Stomach (tissue), 4 donors: Measurements from ENCODE around the gene FBP1.

Experiments used
- CTCF ChIP-seq, 7 experiments: fragments of 450-650 bp in 4 of 7; fragments of 200-600 bp in 3 of 7; sonication (generic) in 3 of 7; IDR thresholded peaks; one replicate each; pipeline ENCODE4 v1.5.1; 2016 to 2019; ENCODE audit warnings: antibody characterized with exemption in 7 of 7, control low read depth in 2 of 7, mild to moderate bottlenecking in 1 of 7
- POLR2A ChIP-seq, 4 donors: fragments of 450-650 bp; IDR thresholded peaks; one replicate each; pipeline ENCODE4 v1.6.1; 2016; ENCODE audit warnings: antibody characterized with exemption in 4 of 4, control low read depth in 2 of 4, mild to moderate bottlenecking in 1 of 4, moderate library complexity in 1 of 4

DNA sequence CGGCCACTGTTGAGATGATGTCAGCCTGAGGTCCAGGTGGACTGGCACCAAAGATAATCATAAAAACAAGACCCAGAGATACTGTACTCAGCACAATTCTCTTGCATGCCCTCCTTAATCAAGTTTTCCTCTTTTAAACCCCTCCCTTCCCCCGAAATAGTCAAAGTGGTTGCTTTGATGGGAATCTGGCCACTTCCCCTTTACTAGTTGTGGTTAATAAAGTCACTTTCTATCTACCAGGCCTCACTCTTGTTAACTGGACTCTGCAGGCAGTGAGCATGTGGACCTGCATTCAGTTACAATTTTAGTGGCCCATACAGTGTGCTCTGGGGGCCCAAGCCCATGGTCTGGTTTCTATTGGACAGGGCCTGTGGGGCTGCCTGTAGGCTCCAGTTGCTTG is 63.2 kb downstream of the FBP1 start:
- TF ChIP-seq CTCF (IDR thresholded peaks at IDR 0.05) (no peak), POLR2A (IDR thresholded peaks at IDR 0.05) (no peak)
